Activated CD4-positive, alpha-beta memory T cell treated with anti-CD3 and anti-CD28 coated beads for 36 hours (primary cell): ENCODE measurements around the gene TCHH. TPM values are rescaled to one million over a fixed set of nuclear protein-coding genes. Genes with fewer than 3 reads are reported as not detected.

Experiments used
- CTCF ChIA-PET: fragments of 350-600 bp; sonication (Branson Sonifier 250); formaldehyde crosslinking; loops from one replicate; lab custom pipeline; 2021; ENCODE audit warnings: antibody characterized with exemption, inconsistent platforms; lab: Charles Lee
- POLR2A ChIA-PET: fragments of 350-600 bp; sonication (Branson Sonifier 250); formaldehyde crosslinking; loops from one replicate; lab custom pipeline; 2021; ENCODE audit warnings: antibody characterized with exemption; lab: Charles Lee
- DNase-seq: peaks from one replicate; pipeline ENCODE4 v3.0.0-alpha.2; 2020
- H3K27ac Mint-ChIP-seq: one replicate; pipeline ENCODE4 v1.8.0; 2021; ENCODE audit warnings: mixed read lengths
- H3K27me3 Mint-ChIP-seq: one replicate; pipeline ENCODE4 v1.8.0; 2021; ENCODE audit warnings: mixed read lengths
- H3K36me3 Mint-ChIP-seq: one replicate; pipeline ENCODE4 v1.8.0; 2021; ENCODE audit warnings: mixed read lengths
- H3K4me1 Mint-ChIP-seq: one replicate; pipeline ENCODE4 v1.8.0; 2021; ENCODE audit warnings: low read depth, mixed read lengths
- H3K4me3 Mint-ChIP-seq: one replicate; pipeline ENCODE4 v1.8.0; 2021; ENCODE audit warnings: mild to moderate bottlenecking, mixed read lengths
- H3K9me3 Mint-ChIP-seq: one replicate; pipeline ENCODE4 v1.8.0; 2021; ENCODE audit warnings: mixed read lengths
- intact Hi-C: fragments of 100-400 bp; cut with micrococcal nuclease; formaldehyde crosslinking; loops from one replicate; pipeline ENCODE4 v1.15.1; 2023
- total RNA-seq, 2 experiments: library from RNA; stranded (reverse); gene quantifications; one replicate each; pipeline ENCODE4 v1.2.3, GENCODE V29; 2021

The TCHH gene
- total RNA-seq, 2 experiments from 2014 or later, result not detected

DNA sequence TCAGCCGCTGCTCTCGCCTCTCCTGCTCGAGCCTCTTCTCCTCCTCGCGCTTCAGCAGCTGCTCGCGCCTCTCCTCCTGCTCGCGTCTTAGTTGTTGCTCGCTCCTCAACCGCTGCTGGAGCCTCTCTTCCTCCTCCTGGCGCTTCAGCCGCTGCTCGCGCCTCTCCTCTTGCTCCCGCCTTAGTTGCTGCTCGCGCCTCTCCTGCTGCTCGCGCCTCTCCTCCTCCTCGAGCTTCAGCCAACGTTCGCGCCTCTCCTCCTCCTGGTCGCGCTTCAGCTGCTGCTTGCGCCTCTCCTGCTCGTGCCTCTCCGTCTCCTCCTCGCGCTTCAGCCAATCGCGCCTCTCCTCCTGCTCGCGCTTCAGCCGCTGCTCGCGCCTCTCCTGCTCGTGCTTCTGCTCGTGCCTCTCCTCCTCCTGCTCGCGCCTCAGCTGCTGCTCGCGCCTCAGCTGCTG is 3.7 kb downstream of the TCHH start:
- CTCF ChIA-PET, result interaction anchor here (0.7 to 6.6 kb wide), 17 partner anchors 15 to 347 kb away, joined by 3 to 41 read pairs (median 4); no protein-coding TSS in a partner anchor
- Mint-ChIP-seq H3K4me1 (no peaks in the 10 kb centered on the region), H3K9me3 (no peaks in the 10 kb centered on the region), H3K36me3 (peaks cover 4% of the 10 kb centered on the region), H3K27me3 (peaks cover 15% of the 10 kb centered on the region), H3K27ac (no peak overlapping the region), H3K4me3 (no peak overlapping the region)
- intact Hi-C loops, result loop anchor here (2.0 to 10.0 kb wide), 3 partner anchors 31 to 73 kb away; no protein-coding TSS in a partner anchor
- DNase-seq, result peak; percentile 55
- POLR2A ChIA-PET, result no interaction called here

GRCh38 chr1:152110860-152111514 is 4.3 kb downstream of the TCHH start:
- H3K36me3 Mint-ChIP-seq, result peaks cover 4% of the 10 kb centered on the region
- intact Hi-C loops, result loop anchor here (2.0 to 10.0 kb wide), 3 partner anchors 32 to 74 kb away; no protein-coding TSS in a partner anchor
- H3K4me1 Mint-ChIP-seq, result no peaks in the 10 kb centered on the region
- peaks cover 15% of the 10 kb centered on the region for H3K27me3 Mint-ChIP-seq
- ChIA-PET POLR2A (interaction anchor here (1.2 kb wide), 1 partner anchor 78 kb away, joined by 3 read pairs; no protein-coding TSS in a partner anchor), CTCF (interaction anchor here (0.7 to 6.6 kb wide), 13 partner anchors 51 to 1805 kb away, joined by 3 to 41 read pairs (median 4); no protein-coding TSS in a partner anchor)
- peak; percentile 54 for DNase-seq
- no peaks in the 10 kb centered on the region for H3K9me3 Mint-ChIP-seq
- H3K4me3 Mint-ChIP-seq, result no peak overlapping the region
- no peak overlapping the region for H3K27ac Mint-ChIP-seq

DNA sequence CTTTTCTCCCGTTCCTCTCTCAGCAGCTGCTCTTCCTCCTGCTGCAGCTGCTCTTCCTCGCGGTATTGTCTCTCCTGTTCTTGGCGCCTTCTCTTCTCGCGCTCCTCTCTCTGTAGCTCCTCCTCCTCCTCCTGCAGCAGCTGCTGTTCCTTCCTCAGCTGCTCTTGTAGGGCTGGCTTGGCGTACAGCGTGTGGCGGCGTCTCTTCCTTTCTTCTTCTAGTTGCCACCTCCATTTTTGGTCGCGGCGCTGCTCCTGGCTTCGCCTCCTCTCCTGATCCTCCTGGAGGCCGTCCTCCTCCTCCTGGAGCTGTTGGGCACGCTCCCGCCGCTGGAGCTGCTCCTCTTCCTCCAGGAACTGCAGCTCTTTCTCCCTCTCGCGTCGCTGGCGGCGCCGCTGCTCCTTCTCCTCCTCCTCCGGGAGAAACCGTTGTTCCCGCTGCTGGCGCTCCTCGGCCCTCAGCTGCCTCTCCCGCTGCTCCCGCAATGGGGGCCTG is 4.8 kb downstream of the TCHH start:
- no peak overlapping the region for H3K4me3 Mint-ChIP-seq
- intact Hi-C loops, result loop anchor here (2.0 to 10.0 kb wide), 3 partner anchors 32 to 74 kb away; no protein-coding TSS in a partner anchor
- CTCF ChIA-PET, result interaction anchor here (0.7 to 6.6 kb wide), 12 partner anchors 50 to 1806 kb away, joined by 3 to 41 read pairs (median 4); no protein-coding TSS in a partner anchor
- H3K27ac Mint-ChIP-seq, result no peak overlapping the region
- POLR2A ChIA-PET, result interaction anchor here (0.7 to 1.2 kb wide), 3 partner anchors 9 to 78 kb away, joined by 3 read pairs; no protein-coding TSS in a partner anchor
- DNase-seq, result peak; percentile 57
- peaks cover 15% of the 10 kb centered on the region for H3K27me3 Mint-ChIP-seq
- H3K9me3 Mint-ChIP-seq, result no peaks in the 10 kb centered on the region
- no peaks in the 10 kb centered on the region for H3K4me1 Mint-ChIP-seq
- peaks cover 4% of the 10 kb centered on the region for H3K36me3 Mint-ChIP-seq

GRCh38 chr1:152109998-152110294 is 5.3 kb downstream of the TCHH start:
- no peak for DNase-seq
- Mint-ChIP-seq H3K27me3 (peaks cover 16% of the 10 kb centered on the region), H3K36me3 (peaks cover 4% of the 10 kb centered on the region), H3K4me1 (no peaks in the 10 kb centered on the region), H3K4me3 (no peak overlapping the region), H3K9me3 (no peaks in the 10 kb centered on the region), H3K27ac (no peak overlapping the region)
- intact Hi-C loops, result loop anchor here (2.0 to 10.0 kb wide), 3 partner anchors 33 to 75 kb away; no protein-coding TSS in a partner anchor
- POLR2A ChIA-PET, result interaction anchor here (0.7 to 1.2 kb wide), 3 partner anchors 9 to 79 kb away, joined by 3 read pairs; no protein-coding TSS in a partner anchor
- CTCF ChIA-PET, result interaction anchor here (0.6 to 6.6 kb wide), 8 partner anchors 10 to 348 kb away, joined by 4 to 41 read pairs (median 8); no protein-coding TSS in a partner anchor

- Mint-ChIP-seq H3K4me3 (no peak overlapping the region), H3K9me3 (no peaks in the 10 kb centered on the region), H3K4me1 (no peaks in the 10 kb centered on the region), H3K27me3 (peaks cover 13% of the 10 kb centered on the region), H3K27ac (no peak overlapping the region), H3K36me3 (peaks cover 4% of the 10 kb centered on the region)
- no peak for DNase-seq
- intact Hi-C loops, result no loop called here
- CTCF ChIA-PET, result interaction anchor here (0.6 to 6.6 kb wide), 8 partner anchors 11 to 349 kb away, joined by 4 to 41 read pairs (median 8); no protein-coding TSS in a partner anchor
- POLR2A ChIA-PET, result interaction anchor here (0.7 kb wide), 2 partner anchors 10 to 48 kb away, joined by 3 read pairs; no protein-coding TSS in a partner anchor
These were observed 5.8 kb downstream of the TCHH start for GRCh38 chr1:152109231-152109997.

- peaks cover 4% of the 10 kb centered on the region for H3K36me3 Mint-ChIP-seq
- POLR2A ChIA-PET, result no interaction called here
- DNase-seq, result no peak
- no peak overlapping the region for H3K4me3 Mint-ChIP-seq
- CTCF ChIA-PET, result interaction anchor here (0.8 to 6.6 kb wide), 4 partner anchors 54 to 74 kb away, joined by 3 to 41 read pairs (median 4); no protein-coding TSS in a partner anchor
- no peaks in the 10 kb centered on the region for H3K4me1 Mint-ChIP-seq
- H3K9me3 Mint-ChIP-seq, result no peaks in the 10 kb centered on the region
- intact Hi-C loops, result no loop called here
- peaks cover 11% of the 10 kb centered on the region for H3K27me3 Mint-ChIP-seq
- no peak overlapping the region for H3K27ac Mint-ChIP-seq
These were observed 6.4 kb downstream of the TCHH start for GRCh38 chr1:152108882-152109222.

GRCh38 chr1:152107984-152108881 is 7.0 kb downstream of the TCHH start:
- peaks cover 4% of the 10 kb centered on the region for H3K36me3 Mint-ChIP-seq
- H3K4me3 Mint-ChIP-seq, result no peak overlapping the region
- H3K9me3 Mint-ChIP-seq, result no peaks in the 10 kb centered on the region
- no peak overlapping the region for H3K27ac Mint-ChIP-seq
- ChIA-PET POLR2A (no interaction called here), CTCF (interaction anchor here (0.8 to 6.6 kb wide), 6 partner anchors 53 to 350 kb away, joined by 3 to 41 read pairs (median 4); no protein-coding TSS in a partner anchor)
- intact Hi-C loops, result no loop called here
- H3K27me3 Mint-ChIP-seq, result peaks cover 13% of the 10 kb centered on the region
- DNase-seq, result no peak
- no peaks in the 10 kb centered on the region for H3K4me1 Mint-ChIP-seq

GRCh38 chr1:152107031-152107983 is 7.9 kb downstream of the TCHH start:
- H3K36me3 Mint-ChIP-seq, result peaks cover 4% of the 10 kb centered on the region
- H3K9me3 Mint-ChIP-seq, result no peaks in the 10 kb centered on the region
- intact Hi-C loops, result no loop called here
- DNase-seq, result no peak
- no peaks in the 10 kb centered on the region for H3K4me1 Mint-ChIP-seq
- peaks cover 16% of the 10 kb centered on the region for H3K27me3 Mint-ChIP-seq
- CTCF ChIA-PET, result interaction anchor here (1.0 to 6.6 kb wide), 5 partner anchors 55 to 351 kb away, joined by 3 to 41 read pairs (median 5); no protein-coding TSS in a partner anchor
- POLR2A ChIA-PET, result no interaction called here
- H3K27ac Mint-ChIP-seq, result no peak overlapping the region
- H3K4me3 Mint-ChIP-seq, result no peak overlapping the region

DNA sequence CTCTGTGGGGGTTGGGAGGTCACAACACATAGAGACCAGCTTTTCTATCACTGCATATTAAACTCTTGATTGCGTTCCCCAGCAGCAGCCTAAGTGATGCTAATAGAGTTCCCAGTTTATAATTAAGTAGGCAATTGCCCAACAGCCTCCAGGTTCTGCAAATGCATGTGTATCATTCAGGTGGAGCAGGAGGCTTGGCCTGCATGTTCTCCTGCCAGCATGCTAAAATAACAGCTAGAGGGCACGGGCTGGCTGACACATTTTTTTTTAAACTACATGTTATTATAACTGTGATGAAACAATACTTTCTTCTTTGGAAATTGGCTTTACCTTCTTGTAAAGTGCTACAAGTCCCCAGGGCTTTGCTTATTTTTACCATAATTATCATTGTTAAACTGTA is 10.4 kb downstream of the TCHH start:
- Mint-ChIP-seq H3K4me3 (no peak overlapping the region), H3K36me3 (peaks cover 4% of the 10 kb centered on the region), H3K27me3 (peaks cover 29% of the 10 kb centered on the region), H3K9me3 (no peaks in the 10 kb centered on the region), H3K4me1 (no peaks in the 10 kb centered on the region), H3K27ac (no peak overlapping the region)
- CTCF ChIA-PET, result no interaction called here
- DNase-seq, result no peak
- POLR2A ChIA-PET, result no interaction called here
- intact Hi-C loops, result no loop called here

DNA sequence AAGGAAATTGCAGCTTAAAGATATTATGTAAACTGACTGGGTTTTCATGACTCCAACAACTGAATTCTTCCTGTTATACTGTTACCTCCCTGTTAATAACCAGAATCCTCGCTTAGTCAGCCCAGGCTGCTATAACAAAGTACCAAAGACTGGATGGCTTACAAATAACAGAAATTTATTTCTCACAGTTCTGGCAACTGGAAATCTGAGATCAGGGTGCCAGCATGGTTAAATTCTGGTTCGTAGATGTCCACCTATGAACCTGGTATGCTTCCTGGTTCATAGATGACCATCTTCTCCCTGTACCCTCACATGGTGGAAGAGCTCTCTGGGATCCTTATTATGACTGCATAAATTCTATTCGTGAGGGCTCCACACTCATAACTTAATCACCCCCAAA is 18.3 kb downstream of the TCHH start:
- CTCF ChIA-PET, result no interaction called here
- no peak overlapping the region for H3K27ac Mint-ChIP-seq

More for the DNA sequence above, 18.3 kb downstream of the TCHH start:
- Mint-ChIP-seq H3K4me1 (no peaks in the 10 kb centered on the region), H3K27me3 (peaks cover 40% of the 10 kb centered on the region), H3K4me3 (no peak overlapping the region), H3K9me3 (peaks cover 10% of the 10 kb centered on the region), H3K36me3 (no peaks in the 10 kb centered on the region)
- intact Hi-C loops, result no loop called here
- no peak for DNase-seq
- POLR2A ChIA-PET, result no interaction called here
